IMR-90 (cell line): ENCODE data around the gene DSCAML1. TPM values are rescaled to one million over a fixed set of nuclear protein-coding genes. Genes with fewer than 3 reads are reported as not detected.

ENCODE experiments used
- ATAC-seq: fragments of 200-7000 bp; cut with Tn5 transposase; 2 replicates; pipeline ENCODE4 v1.9.1; 2020; ENCODE audit warnings: low read depth, mild to moderate bottlenecking, moderate library complexity
- BruUV-seq: library from RNA; stranded (reverse); fragments of 400-500 nt; replicated peaks from 2 replicates; lab custom pipeline; 2021; lab: Mats Ljungman, UMichigan
- CTCF ChIA-PET: fragments of 300-600 bp; formaldehyde crosslinking; extraction: SDS; loops from one replicate; lab custom pipeline; 2021; ENCODE audit warnings: antibody characterized with exemption; lab: Yijun Ruan, JAX
- POLR2A ChIA-PET: fragments of 300-600 bp; sonication (Branson Sonifier 250); formaldehyde crosslinking; loops from one replicate; lab custom pipeline; 2022; ENCODE audit warnings: antibody characterized with exemption; ENCODE audit not compliant: unreplicated experiment; lab: Charles Lee
- DNase-seq: peaks from one replicate; pipeline ENCODE4 v3.0.0; 2013
- H2AFZ ChIP-seq: replicated peaks from 2 replicates; pipeline ENCODE3; 2013; ENCODE audit warnings: low read length, mild to moderate bottlenecking; ENCODE audit not compliant: poor library complexity
- H2AK5ac ChIP-seq: 2 replicates; pipeline ENCODE4 v1.6.1; 2013; ENCODE audit warnings: low read depth, low read length, inconsistent platforms
- H2AK9ac ChIP-seq: replicated peaks from 2 replicates; pipeline ENCODE3; 2013; ENCODE audit warnings: mild to moderate bottlenecking, low read depth, low read length, moderate library complexity; ENCODE audit not compliant: poor library complexity
- H2BK120ac ChIP-seq: 2 replicates; pipeline ENCODE4 v1.6.1; 2013; ENCODE audit warnings: low read depth, low read length, inconsistent platforms
- H2BK15ac ChIP-seq: 3 replicates; pipeline ENCODE4 v1.6.1; 2013; ENCODE audit warnings: low read depth, low read length, inconsistent platforms
- H2BK20ac ChIP-seq: 2 replicates; pipeline ENCODE4 v1.6.1; 2013; ENCODE audit warnings: low read depth, mild to moderate bottlenecking, inconsistent platforms, low read length, moderate library complexity
- H2BK5ac ChIP-seq: 2 replicates; pipeline ENCODE4 v1.6.1; 2013; ENCODE audit warnings: mild to moderate bottlenecking, low read depth, low read length, inconsistent platforms; ENCODE audit not compliant: poor library complexity, severe bottlenecking
- H3K14ac ChIP-seq: replicated peaks from 2 replicates; pipeline ENCODE4 v1.6.1; 2013; ENCODE audit warnings: low read depth, low read length, inconsistent platforms
- H3K18ac ChIP-seq: 2 replicates; pipeline ENCODE4 v1.6.1; 2013; ENCODE audit warnings: low read depth, low read length, control low read depth
- H3K23ac ChIP-seq: 2 replicates; pipeline ENCODE4 v1.6.1; 2013; ENCODE audit warnings: low read depth, low read length, inconsistent platforms
- H3K27ac ChIP-seq: 2 replicates; pipeline ENCODE4 v1.5.1; 2013; ENCODE audit warnings: mild to moderate bottlenecking, control low read depth, low read length; ENCODE audit not compliant: insufficient read depth
- H3K27me3 ChIP-seq: 2 replicates; pipeline ENCODE4 v1.6.1; 2013; ENCODE audit warnings: low read length; ENCODE audit not compliant: control insufficient read depth, insufficient read depth
- H3K36me3 ChIP-seq: 2 replicates; pipeline ENCODE4 v1.6.1; 2013; ENCODE audit warnings: low read length, mixed read lengths; ENCODE audit not compliant: control insufficient read depth, insufficient read depth
- H3K4ac ChIP-seq: 2 replicates; pipeline ENCODE4 v1.6.1; 2013; ENCODE audit warnings: low read depth, low read length, inconsistent platforms
- H3K4me1 ChIP-seq: 2 replicates; pipeline ENCODE4 v1.6.1; 2013; ENCODE audit warnings: low read length, mixed read lengths; ENCODE audit not compliant: control insufficient read depth, insufficient read depth
- H3K4me2 ChIP-seq: 2 replicates; pipeline ENCODE4 v1.6.1; 2013; ENCODE audit warnings: low read depth, mild to moderate bottlenecking, control low read depth, low read length, moderate library complexity
- H3K4me3 ChIP-seq: 2 replicates; pipeline ENCODE4 v1.5.1; 2013; ENCODE audit warnings: low read depth, mild to moderate bottlenecking, control low read depth, low read length, moderate library complexity; ENCODE audit not compliant: insufficient read depth
- H3K56ac ChIP-seq: 2 replicates; pipeline ENCODE4 v1.6.1; 2013; ENCODE audit warnings: low read length, inconsistent platforms; ENCODE audit not compliant: insufficient read depth; ENCODE audit errors: extremely low read depth
- H3K79me1 ChIP-seq, 2 experiments: 2 replicates each; pipeline ENCODE4 v1.6.1; 2013; ENCODE audit warnings: low read length in 2 of 2, inconsistent platforms in 1 of 2, low read depth in 1 of 2
- H3K9ac ChIP-seq: 2 replicates; pipeline ENCODE4 v1.6.1; 2013; ENCODE audit warnings: low read depth, low read length, control low read depth
- H3K9me1 ChIP-seq: 2 replicates; pipeline ENCODE4 v1.6.1; 2013; ENCODE audit warnings: low read length, inconsistent platforms; ENCODE audit not compliant: insufficient read depth
- H3K9me3 ChIP-seq: 2 replicates; pipeline ENCODE4 v1.6.1; 2013; ENCODE audit warnings: low read length; ENCODE audit not compliant: control insufficient read depth, insufficient read depth
- H4K20me1 ChIP-seq: 2 replicates; pipeline ENCODE4 v1.6.1; 2013; ENCODE audit warnings: low read length, inconsistent platforms; ENCODE audit not compliant: insufficient read depth
- H4K5ac ChIP-seq: 2 replicates; pipeline ENCODE4 v1.6.1; 2013; ENCODE audit warnings: mild to moderate bottlenecking, low read depth, low read length, control low read depth
- H4K8ac ChIP-seq, 2 experiments: 2 replicates each; pipeline ENCODE4 v1.6.1; 2013; ENCODE audit warnings: low read depth in 2 of 2, low read length in 2 of 2, control low read depth in 1 of 2, inconsistent platforms in 1 of 2
- H4K91ac ChIP-seq: 2 replicates; pipeline ENCODE4 v1.6.1; 2013; ENCODE audit warnings: low read depth, low read length, inconsistent platforms; ENCODE audit not compliant: insufficient read depth
- BHLHE40 ChIP-seq: fragments of 150-350 bp; IDR thresholded peaks from 2 replicates; pipeline ENCODE4 v1.6.1; 2016; ENCODE audit warnings: mild to moderate bottlenecking, low read depth, low read length
- FOS ChIP-seq: fragments of 150-350 bp; IDR thresholded peaks from 2 replicates; pipeline ENCODE4 v1.6.1; 2016; ENCODE audit warnings: low read depth, low read length
- MAZ ChIP-seq: IDR thresholded peaks from 2 replicates; pipeline ENCODE4 v1.6.1; 2012; ENCODE audit warnings: low read depth, mild to moderate bottlenecking, low read length, improper control_type of control experiment, moderate library complexity, borderline replicate concordance
- MXI1 ChIP-seq: IDR thresholded peaks from 2 replicates; pipeline ENCODE4 v1.6.1; 2012; ENCODE audit warnings: low read depth, mild to moderate bottlenecking, low read length, moderate library complexity, borderline replicate concordance
- RAD21 ChIP-seq: IDR thresholded peaks from 2 replicates; pipeline ENCODE4 v1.6.1; 2012; ENCODE audit warnings: low read length, improper control_type of control experiment
- RCOR1 ChIP-seq: IDR thresholded peaks from 2 replicates; pipeline ENCODE4 v1.6.1; 2012; ENCODE audit warnings: mild to moderate bottlenecking, low read length, improper control_type of control experiment; ENCODE audit not compliant: insufficient replicate concordance
- WGBS, 2 experiments: methylation state at CpG; one replicate each; pipeline versions ENCODE4 v1.1.5 to v1.1.7; 2013; ENCODE audit warnings: missing lambda C conversion rate in 2 of 2; ENCODE audit not compliant: insufficient read length in 1 of 2; ENCODE audit errors: extremely low coverage in 2 of 2; 5-methylcytosine and 5-hydroxymethylcytosine counted together
- dilution Hi-C: fragments of 300-500 bp; cut with HindIII; formaldehyde crosslinking; loops from one replicate; pipeline ENCODE4 v1.14.3; 2018; ENCODE audit warnings: low sequenced_read_pairs; ENCODE audit not compliant: unreplicated experiment
- in situ Hi-C: fragments of 300-500 bp; cut with MboI; formaldehyde crosslinking; loops from 3 replicates; pipeline ENCODE4 v1.14.3; 2019; ENCODE audit warnings: low sequenced_read_pairs, inconsistent platforms, mixed read lengths
- intact Hi-C: fragments of 100-400 bp; cut with micrococcal nuclease; formaldehyde crosslinking; loops from 2 replicates; pipeline ENCODE4 v1.10.0; 2022
- polyA plus RNA-seq, 3 experiments: library from polyadenylated mRNA; depleted of rRNA; stranded (reverse); fragments of >200 nt; gene quantifications; 2 replicates each; pipeline ENCODE4 v1.2.3, GENCODE V29; 2012; ENCODE audit warnings: low replicate concordance in 1 of 3
- total RNA-seq: library from RNA; depleted of rRNA; stranded (reverse); fragments of >200 nt; gene quantifications from 2 replicates; pipeline ENCODE4 v1.2.3, GENCODE V29; 2012
- TF ChIP-seq, protein P1 (sequence below): fragments of 150-350 bp; IDR thresholded peaks from 2 replicates; pipeline ENCODE4 v1.6.1; 2017; ENCODE audit warnings: mild to moderate bottlenecking, antibody characterized with exemption, low read length, low read depth
- TF ChIP-seq, protein P2 (sequence below): fragments of 150-350 bp; IDR thresholded peaks from 2 replicates; pipeline ENCODE4 v1.6.1; 2016; ENCODE audit warnings: low read depth, mild to moderate bottlenecking, low read length, moderate library complexity, borderline replicate concordance
- TF ChIP-seq, protein P3 (sequence below): conservative IDR thresholded peaks from 2 replicates; pipeline ENCODE4 v1.5.1; 2012; ENCODE audit warnings: mild to moderate bottlenecking, low read depth, low read length, improper control_type of control experiment

Gene DSCAML1
- total and polyA plus RNA-seq, 2 of the 4 experiments (the other 2 are of a cell fraction): not detected

DNA sequence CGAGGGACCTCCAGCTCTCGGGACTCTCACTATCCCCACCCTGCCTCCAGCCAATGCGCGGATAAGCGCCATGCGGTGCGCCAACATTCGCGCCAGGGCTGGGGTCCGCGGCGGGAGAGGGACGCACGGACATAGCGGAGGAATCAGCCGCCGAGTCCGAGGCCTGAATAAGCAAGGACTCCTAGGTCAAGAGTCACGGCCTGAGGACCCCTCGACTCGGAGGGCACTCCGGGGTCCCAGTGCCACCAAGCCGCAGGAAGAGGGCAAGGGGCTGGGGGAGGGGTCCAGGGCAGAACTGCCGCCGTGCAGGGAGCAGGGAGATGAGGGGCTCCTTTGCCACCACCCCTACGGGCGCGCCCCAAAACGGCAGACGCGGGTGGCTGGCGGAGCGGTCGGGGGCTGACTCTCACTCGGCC lies 552 bp downstream of the DSCAML1 start:
- Histone ChIP-seq H4K5ac (no peak overlapping the region), H3K36me3 (no peaks in the 10 kb centered on the region), H4K91ac (no peak overlapping the region), H2BK15ac (no peak overlapping the region), H3K23ac (no peak overlapping the region), H3K4me1 (no peaks in the 10 kb centered on the region), H3K4me2 (no peak overlapping the region), H3K18ac (no peak overlapping the region), H3K4ac (no peak overlapping the region), H4K20me1 (no peaks in the 10 kb centered on the region), H4K8ac (no peak overlapping the region), H2AFZ (no peak overlapping the region), H2BK120ac (no peak overlapping the region), H3K9ac (no peak overlapping the region), H3K4me3 (no peak overlapping the region), H2AK5ac (no peak overlapping the region), H3K14ac (no peak overlapping the region), H3K9me1 (no peaks in the 10 kb centered on the region), H3K27ac (no peak overlapping the region), H2BK5ac (no peak overlapping the region), H3K27me3 (peaks cover 57% of the 10 kb centered on the region), H3K56ac (no peak overlapping the region), H3K79me1 (no peaks in the 10 kb centered on the region), H3K9me3 (no peaks in the 10 kb centered on the region), H2AK9ac (no peak overlapping the region), H2BK20ac (no peak overlapping the region)
- BruUV-seq: no TSS peak
- TF ChIP-seq BHLHE40 (no peak), MXI1 (no peak), RAD21 (no peak), MAZ (no peak), FOS (no peak), RCOR1 (no peak)
- TF ChIP-seq, protein P1, sequence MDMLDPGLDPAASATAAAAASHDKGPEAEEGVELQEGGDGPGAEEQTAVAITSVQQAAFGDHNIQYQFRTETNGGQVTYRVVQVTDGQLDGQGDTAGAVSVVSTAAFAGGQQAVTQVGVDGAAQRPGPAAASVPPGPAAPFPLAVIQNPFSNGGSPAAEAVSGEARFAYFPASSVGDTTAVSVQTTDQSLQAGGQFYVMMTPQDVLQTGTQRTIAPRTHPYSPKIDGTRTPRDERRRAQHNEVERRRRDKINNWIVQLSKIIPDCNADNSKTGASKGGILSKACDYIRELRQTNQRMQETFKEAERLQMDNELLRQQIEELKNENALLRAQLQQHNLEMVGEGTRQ: no peak
- TF ChIP-seq, protein P2, sequence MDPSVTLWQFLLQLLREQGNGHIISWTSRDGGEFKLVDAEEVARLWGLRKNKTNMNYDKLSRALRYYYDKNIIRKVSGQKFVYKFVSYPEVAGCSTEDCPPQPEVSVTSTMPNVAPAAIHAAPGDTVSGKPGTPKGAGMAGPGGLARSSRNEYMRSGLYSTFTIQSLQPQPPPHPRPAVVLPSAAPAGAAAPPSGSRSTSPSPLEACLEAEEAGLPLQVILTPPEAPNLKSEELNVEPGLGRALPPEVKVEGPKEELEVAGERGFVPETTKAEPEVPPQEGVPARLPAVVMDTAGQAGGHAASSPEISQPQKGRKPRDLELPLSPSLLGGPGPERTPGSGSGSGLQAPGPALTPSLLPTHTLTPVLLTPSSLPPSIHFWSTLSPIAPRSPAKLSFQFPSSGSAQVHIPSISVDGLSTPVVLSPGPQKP: no peak
- TF ChIP-seq, protein P3, sequence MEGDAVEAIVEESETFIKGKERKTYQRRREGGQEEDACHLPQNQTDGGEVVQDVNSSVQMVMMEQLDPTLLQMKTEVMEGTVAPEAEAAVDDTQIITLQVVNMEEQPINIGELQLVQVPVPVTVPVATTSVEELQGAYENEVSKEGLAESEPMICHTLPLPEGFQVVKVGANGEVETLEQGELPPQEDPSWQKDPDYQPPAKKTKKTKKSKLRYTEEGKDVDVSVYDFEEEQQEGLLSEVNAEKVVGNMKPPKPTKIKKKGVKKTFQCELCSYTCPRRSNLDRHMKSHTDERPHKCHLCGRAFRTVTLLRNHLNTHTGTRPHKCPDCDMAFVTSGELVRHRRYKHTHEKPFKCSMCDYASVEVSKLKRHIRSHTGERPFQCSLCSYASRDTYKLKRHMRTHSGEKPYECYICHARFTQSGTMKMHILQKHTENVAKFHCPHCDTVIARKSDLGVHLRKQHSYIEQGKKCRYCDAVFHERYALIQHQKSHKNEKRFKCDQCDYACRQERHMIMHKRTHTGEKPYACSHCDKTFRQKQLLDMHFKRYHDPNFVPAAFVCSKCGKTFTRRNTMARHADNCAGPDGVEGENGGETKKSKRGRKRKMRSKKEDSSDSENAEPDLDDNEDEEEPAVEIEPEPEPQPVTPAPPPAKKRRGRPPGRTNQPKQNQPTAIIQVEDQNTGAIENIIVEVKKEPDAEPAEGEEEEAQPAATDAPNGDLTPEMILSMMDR: no peak
- DNase-seq: no peak
- intact Hi-C loops (no loop called here), in situ Hi-C loops (no loop called here), dilution Hi-C loops (no loop called here)
- ChIA-PET POLR2A (no interaction called here), CTCF (no interaction called here)
- WGBS, 2 experiments: 2% methylated on average over 11 of the region's 35 CpGs; no CpG with 5 or more reads in 1 of the 2 experiments
- no peak for ATAC-seq
